Endometrium (tissue), 2 donors: Measurements from ENCODE around the gene GPR15LG.

ENCODE experiments used
- FAIRE-seq: peaks from 2 replicates; lab custom pipeline; 2012; peaks lifted over from hg19 to GRCh38; lab: Jason Lieb, UNC
- donor health status: control.
- donor health status: control.

The GPR15LG gene

DNA sequence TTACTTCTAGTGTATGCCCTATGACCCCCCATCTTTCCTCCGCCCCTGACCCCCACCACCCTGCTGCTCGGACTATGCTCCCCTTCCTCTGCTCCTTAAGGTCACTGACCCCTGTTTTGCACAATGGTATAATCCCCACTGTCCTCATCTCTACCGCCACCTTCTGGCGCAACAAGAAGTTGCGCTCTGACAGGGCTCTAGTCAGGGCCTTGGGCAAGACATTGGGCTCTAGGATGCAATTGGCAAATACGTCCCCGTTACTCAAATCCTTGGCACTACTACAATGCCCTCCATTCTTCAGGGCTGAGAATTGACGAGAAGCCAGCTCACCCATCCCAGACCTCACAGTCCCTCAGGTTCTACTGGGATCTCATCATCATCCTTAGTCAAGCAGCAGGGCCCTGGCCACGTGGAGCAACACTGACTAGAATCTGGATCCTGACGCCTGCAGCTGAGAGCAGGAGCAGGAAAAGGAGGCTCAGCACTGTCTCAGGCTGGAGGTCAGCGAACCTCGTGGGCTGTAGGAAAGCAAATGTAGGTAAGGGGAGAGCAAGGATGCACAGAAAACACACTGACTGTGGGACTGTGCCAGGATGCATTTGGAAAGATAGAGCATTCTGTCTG lies 41.1 kb downstream of the GPR15LG start:
- no peak for FAIRE-seq

DNA sequence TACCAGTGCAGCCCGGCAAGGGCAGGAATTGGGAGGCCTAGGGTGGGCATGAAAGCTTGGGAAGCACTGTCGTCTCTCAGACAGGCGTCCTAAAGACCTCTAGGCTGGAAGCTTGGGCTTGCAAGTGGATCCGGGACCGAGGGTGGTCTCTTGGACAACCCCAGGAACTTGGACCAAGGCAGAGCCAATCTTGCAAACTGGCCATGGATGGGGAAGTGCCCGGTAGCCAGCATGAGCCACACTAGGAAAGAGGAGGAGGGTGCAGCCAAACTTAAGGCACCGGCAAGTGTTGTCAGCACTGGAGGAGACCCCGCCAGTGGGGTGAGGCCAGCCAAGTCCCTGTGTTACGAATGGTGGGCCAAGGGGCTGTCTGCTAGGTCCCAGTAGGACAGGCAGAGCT lies 43.2 kb downstream of the GPR15LG start:
- no peak for FAIRE-seq

DNA sequence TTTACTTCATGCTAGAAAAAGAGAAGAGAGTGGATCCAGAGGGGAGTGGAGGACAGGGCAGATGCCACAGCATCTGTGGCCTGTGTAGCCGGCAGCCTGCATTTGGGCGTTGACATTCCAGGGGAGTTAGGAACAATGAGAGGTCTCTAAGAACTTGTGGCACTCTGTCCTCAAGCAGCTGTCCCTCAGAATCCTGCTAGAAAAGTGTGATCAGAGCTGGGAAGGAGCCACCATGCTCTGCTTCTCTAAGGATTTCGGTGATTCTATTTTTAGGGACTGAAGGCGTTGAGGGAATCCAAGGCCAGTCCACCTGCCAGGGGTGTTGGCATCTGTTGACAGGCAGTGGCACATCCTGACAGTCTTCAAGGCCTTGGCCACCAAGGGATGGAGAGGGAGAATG lies 44.1 kb downstream of the GPR15LG start:
- no peak for FAIRE-seq

DNA sequence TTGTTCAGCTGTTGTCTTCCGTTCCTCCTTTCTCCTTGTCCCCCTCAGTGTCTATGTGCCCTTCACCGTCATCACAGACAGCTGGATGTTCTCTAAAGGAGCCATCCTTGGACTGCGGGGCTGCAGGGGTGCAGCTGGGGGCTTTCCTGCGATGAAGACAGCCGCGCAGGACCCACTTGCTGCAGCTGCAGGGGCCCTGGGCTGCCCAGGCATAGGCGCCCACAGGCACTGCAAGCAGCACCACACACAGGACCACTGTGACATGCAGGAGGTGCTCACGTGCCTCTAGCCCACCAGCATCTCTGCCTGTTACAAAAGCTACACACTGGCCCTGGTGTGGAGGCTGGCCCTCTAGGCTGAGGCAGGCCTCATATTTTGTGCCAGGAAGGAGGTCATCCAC lies 48.3 kb downstream of the GPR15LG start:
- FAIRE-seq = no peak

- no peak for FAIRE-seq
Observed at GRCh38 chr10:84224411-84225028, 50.9 kb downstream of the GPR15LG start.

- no peak for FAIRE-seq
Observed at GRCh38 chr10:84225427-84226173, 52.0 kb downstream of the GPR15LG start, which contains the start of gene LRIT2. Gene LRIT2 (minus strand): TSS chr10:84225544. CDS start chr10:84225520, 24 bp downstream.

DNA sequence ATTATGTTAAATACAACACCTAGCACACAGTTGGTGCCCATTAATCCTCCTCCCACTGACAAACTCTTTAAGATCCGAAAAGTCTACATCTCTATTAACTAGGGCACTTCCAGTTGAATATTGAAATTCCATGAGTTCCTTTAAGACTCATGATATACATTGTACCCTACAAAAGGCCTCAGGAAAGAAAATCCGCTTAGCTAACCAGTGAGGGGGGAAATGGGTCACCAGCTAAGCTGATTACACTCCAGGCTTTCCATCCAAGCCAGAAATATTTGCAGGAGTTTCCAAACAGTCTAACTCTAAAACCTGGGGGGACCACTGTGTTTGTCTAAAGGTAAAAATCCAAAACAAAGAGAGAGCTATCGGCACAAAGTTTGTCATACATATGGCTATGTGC lies 53.0 kb downstream of the GPR15LG start:
- FAIRE-seq = no peak

DNA sequence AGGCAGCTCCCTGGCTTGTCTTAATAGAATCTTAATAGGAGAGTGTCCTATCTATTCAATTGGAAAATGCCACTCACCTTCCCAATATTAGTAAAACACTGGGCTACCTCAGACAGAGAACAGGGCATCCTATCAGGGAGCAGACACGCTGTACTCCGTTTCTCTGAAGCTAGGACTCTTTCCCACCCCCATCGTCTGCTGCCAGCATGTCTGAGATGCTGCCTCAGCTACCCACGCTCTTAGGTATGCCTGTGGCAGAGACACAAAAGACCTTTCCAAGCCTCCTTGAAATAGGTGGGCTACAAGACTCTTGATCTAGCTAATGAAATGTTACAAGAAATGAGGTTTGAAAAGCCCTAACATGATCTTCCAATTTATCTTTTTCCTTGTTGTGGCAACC lies 54.2 kb downstream of the GPR15LG start:
- FAIRE-seq = no peak

DNA sequence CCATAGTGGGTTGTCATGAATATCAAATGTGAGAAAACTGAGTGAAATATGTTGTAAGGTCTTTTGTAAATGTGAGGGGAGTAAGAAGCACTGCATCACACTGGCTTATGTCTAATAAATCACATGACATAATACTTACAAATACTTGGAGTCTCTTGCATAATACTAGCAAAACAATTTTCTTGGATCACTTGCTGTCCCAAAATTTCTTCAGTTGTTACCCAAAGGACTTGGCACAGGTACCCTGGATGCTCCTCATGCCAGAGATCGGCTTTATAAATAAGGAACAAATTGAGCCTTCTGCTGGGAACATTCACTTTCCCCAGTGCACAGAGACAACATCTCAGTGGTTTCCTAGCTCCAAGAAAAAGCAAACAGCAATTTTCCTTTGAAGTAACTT lies 56.8 kb downstream of the GPR15LG start:
- no peak for FAIRE-seq

DNA sequence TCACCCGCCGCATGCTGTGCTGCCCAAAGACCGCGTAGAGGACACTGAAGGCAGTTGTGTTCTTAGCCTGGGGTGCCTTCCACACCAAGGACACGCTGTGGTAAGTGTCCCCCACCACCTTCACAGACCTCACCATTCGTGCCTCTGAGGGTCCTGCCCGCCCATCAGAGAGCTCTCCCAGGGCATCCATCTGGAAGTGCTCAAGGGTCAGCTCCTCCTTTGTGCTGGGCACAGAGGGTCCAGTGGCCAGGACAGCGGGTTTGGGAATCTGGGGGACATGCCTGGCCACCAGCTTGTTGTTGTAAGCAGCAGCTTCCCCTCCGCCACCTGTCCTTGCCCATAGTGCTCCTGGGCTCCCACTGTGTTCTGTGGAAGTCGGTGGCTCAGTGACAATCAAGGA lies 58.8 kb downstream of the GPR15LG start:
- FAIRE-seq = no peak

GRCh38 chr10:84233940-84234339 lies 60.3 kb downstream of the GPR15LG start:
- no peak for FAIRE-seq

GRCh38 chr10:84234479-84234878 lies 60.9 kb downstream of the GPR15LG start:
- no peak for FAIRE-seq
